Retinal pigment epithelial cell (primary cell): ENCODE measurements around the gene STAB1.

Source experiments
- DNase-seq: peaks from one replicate; pipeline ENCODE4 v3.0.0-alpha.2; 2010; ENCODE audit warnings: low read depth
- H3K4me3 ChIP-seq: 2 replicates; pipeline ENCODE4 v1.5.1; 2011; ENCODE audit warnings: mild to moderate bottlenecking, low read length, control low read depth, moderate library complexity
- TF ChIP-seq, protein P1 (sequence below): conservative IDR thresholded peaks from 2 replicates; pipeline ENCODE4 v1.5.1; 2011; ENCODE audit warnings: low read depth, low read length, control low read depth, inconsistent platforms

The STAB1 gene

DNA sequence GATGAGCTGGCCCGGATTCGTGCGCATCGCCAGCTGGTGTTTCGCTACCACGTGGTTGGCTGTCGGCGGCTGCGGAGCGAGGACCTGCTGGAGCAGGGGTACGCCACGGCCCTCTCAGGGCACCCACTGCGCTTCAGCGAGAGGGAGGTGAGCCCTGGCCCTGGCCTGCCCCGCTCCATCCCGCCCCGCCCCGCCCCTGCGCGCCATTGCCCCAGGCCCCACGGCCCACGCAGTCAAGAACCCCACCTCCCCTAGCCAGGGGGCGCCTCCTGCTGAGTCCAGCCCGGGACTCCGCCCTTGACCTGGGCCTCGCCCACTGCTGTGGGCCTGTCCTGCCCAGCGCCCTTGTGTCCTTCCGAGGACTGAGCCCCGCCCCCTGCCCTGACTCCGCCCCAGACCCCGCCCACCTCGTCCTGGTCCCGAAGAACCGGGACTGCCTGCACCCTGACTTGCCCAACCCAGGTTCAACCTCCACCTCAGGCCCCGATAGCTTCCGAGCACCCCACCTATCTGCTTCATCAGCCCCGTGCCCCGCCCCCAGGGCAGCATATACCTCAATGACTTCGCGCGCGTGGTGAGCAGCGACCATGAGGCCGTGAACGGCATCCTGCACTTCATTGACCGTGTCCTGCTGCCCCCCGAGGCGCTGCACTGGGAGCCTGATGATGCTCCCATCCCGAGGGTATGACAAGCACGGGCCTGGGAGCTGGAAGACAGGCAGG, 23.7 kb downstream of the STAB1 start:
- no peak for DNase-seq
- H3K4me3 ChIP-seq = peak overlapping the region; percentile 27
- TF ChIP-seq, protein P1, sequence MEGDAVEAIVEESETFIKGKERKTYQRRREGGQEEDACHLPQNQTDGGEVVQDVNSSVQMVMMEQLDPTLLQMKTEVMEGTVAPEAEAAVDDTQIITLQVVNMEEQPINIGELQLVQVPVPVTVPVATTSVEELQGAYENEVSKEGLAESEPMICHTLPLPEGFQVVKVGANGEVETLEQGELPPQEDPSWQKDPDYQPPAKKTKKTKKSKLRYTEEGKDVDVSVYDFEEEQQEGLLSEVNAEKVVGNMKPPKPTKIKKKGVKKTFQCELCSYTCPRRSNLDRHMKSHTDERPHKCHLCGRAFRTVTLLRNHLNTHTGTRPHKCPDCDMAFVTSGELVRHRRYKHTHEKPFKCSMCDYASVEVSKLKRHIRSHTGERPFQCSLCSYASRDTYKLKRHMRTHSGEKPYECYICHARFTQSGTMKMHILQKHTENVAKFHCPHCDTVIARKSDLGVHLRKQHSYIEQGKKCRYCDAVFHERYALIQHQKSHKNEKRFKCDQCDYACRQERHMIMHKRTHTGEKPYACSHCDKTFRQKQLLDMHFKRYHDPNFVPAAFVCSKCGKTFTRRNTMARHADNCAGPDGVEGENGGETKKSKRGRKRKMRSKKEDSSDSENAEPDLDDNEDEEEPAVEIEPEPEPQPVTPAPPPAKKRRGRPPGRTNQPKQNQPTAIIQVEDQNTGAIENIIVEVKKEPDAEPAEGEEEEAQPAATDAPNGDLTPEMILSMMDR = no peak

DNA sequence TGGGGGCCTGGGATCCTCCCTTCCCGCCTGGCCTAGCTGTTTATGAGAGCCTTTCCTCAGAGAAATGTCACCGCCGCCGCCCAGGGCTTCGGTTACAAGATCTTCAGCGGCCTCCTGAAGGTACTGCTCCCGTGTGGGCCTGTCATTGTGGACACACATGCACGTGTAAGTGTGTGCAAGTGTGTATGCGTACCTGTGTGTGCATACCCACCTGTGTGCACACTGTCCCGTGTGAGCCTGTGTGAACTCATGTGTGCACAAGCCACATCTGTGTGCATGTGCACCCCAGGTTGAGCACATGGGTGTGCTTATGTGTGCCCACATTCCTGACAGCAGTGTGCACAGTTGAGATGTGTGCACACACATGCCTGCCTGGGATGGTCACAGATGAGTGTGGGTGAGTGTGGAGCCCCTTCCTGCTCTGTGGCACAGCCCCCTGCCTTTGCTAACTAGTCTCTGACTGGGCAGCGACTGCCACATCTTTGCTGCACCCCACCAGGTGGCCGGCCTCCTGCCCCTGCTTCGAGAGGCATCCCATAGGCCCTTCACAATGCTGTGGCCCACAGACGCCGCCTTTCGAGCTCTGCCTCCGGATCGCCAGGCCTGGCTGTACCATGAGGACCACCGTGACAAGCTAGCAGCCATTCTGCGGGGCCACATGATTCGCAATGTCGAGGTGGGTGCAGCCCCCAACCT, 24.5 kb downstream of the STAB1 start:
- TF ChIP-seq, protein P1 = no peak
- no peak overlapping the region for H3K4me3 ChIP-seq

DNA sequence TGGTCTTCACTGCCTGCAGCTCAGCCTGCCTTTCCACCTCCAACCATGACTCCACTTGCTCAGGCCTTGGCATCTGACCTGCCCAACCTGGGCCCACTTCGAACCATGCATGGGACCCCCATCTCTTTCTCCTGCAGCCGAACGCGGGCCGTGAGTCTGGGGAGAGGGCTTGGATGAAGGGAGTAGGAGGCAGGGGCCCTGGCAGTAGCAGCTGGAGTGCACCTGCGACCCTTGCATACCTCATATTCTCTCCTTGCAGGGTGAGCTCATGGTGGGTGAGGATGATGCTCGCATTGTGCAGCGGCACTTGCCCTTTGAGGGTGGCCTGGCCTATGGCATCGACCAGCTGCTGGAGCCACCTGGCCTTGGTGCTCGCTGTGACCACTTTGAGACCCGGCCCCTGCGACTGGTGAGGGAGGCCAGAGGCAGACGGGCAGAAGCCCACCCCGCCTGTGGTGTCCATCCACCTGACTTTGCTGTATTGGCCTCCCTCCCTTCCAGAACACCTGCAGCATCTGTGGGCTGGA, 25.1 kb downstream of the STAB1 start:
- H3K4me3 ChIP-seq = no peak overlapping the region
- no peak for DNase-seq
- TF ChIP-seq, protein P1 = no peak

More for the DNA sequence above, 24.5 kb downstream of the STAB1 start:
- no peak for DNase-seq

DNA sequence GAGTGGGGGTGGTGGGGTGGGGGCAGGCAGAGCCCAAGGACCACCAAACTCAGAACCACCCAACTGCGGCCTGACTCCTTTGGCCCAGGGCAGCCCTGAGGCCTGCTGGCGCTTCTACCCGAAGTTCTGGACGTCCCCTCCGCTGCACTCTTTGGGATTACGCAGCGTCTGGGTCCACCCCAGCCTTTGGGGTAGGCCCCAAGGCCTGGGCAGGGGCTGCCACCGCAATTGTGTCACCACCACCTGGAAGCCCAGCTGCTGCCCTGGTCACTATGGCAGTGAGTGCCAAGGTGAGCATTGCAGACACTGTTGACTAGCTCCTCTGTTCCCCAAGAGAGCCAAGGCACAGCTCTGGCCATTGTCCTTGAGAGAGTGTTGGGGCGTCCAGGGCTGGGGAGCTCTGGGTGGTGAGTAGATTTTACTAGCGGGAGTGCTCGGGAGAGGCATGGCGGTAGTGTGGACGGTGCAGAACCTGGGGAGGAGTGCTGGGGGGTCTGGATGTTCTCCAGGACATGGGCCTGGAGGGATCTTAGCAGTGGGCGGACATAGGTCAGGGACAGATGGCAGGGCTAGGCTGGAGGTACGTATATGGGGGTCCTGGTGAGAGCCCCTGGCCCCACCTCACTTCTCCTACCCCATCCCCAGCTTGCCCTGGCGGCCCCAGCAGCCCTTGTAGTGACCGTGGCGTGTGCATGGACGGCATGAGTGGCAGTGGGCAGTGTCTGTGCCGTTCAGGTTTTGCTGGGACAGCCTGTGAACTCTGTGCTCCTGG, 25.8 kb downstream of the STAB1 start:
- H3K4me3 ChIP-seq = no peak overlapping the region
- TF ChIP-seq, protein P1 = no peak
- DNase-seq = no peak

DNA sequence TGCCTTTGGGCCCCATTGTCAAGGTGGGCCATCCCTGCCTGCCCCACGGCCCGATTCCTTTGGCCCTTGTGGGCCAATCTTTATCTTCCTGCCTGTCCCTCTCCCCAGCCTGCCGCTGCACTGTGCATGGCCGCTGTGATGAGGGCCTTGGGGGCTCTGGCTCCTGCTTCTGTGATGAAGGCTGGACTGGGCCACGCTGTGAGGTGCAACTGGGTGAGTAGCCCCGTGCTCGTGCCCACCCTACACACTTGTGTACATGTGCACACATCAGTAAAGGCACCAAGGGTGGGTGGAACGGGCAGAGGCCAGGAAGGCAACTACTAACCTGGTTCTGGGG, 26.3 kb downstream of the STAB1 start:
- TF ChIP-seq, protein P1 = no peak
- no peak overlapping the region for H3K4me3 ChIP-seq
- DNase-seq = no peak

DNA sequence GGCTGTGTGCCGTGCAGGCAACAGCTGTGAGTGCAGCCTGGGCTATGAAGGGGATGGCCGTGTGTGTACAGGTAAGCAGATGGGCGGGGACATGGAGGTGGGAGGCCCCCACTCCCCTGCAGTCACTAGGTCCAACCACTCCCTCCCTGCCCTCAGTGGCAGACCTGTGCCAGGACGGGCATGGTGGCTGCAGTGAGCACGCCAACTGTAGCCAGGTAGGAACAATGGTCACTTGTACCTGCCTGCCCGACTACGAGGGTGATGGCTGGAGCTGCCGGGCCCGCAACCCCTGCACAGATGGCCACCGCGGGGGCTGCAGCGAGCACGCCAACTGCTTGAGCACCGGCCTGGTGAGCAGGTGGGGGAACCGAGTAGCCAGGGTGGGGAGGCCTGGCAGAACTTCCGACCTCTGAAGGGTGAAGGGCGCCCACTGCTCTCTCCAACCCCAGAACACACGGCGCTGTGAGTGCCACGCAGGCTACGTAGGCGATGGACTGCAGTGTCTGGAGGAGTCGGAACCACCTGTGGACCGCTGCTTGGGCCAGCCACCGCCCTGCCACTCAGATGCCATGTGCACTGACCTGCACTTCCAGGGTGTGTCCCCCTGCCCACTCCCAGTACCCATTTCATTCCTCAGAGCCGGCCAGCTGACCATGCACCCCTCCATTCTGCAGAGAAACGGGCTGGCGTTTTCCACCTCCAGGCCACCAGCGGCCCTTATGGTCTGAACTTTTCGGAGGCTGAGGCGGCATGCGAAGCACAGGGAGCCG, 26.9 kb downstream of the STAB1 start:
- no peak for DNase-seq
- no peak overlapping the region for H3K4me3 ChIP-seq
- TF ChIP-seq, protein P1 = no peak
